Measurements from ENCODE around the gene SORCS2.

Gene SORCS2

DNA sequence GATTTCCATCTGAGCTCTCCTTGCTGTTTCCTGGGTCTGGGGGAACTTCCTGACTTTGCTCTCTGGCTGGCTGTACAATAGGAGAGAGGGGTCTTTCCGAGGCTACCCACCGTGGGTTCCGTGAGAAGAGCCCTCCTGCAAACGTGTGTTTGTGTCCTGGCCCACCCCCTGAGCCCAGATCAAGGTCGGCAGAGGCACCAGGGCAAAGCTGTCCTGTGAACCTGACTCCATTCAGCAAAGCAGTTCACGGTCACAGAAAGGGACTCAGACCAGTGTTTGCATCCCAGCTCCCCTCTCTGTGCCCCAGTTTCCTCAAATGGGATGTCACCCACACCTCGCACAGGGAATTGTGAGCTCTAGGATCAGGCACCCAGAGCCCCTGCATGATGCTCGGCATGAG lies 339.7 kb downstream of the SORCS2 start:
- no peak overlapping the region for H3K4me3 ChIP-seq (ENCODE audit: low read depth, low read length)
- no peak for DNase-seq (ENCODE audit: low read depth)
- TF ChIP-seq MYC (IDR thresholded peaks at IDR 0.05; ENCODE audit: low read depth, low read length) (no peak), CTCF (IDR thresholded peaks at IDR 0.05; ENCODE audit: low read depth, low read length) (no peak), POLR2A (IDR thresholded peaks at IDR 0.05; ENCODE audit: extremely low read depth, insufficient read length) (no peak), MAX (IDR thresholded peaks at IDR 0.05; ENCODE audit: low read depth, low read length) (no peak)

DNA sequence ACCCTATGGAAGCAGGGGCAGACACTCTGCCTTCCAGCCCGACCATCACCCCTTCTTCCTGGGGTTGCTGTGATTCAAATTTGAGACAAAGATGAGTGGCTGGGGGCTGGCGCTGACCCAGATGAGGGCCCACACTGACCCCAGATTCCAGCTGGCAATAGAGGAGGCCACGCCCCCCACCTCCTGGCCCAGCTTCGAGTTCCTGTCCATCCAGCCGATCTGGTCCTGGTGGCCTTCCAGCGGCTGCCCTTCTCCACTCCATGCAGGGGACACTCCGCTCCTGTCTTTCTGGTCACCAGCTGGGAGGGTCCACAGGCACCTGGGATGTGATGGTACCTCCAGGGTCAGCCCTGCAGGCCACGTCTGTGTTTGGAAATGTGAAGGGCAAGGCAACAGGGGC lies 340.9 kb downstream of the SORCS2 start:
- no peak overlapping the region for H3K4me3 ChIP-seq (ENCODE audit: low read depth, low read length)
- no peak for DNase-seq (ENCODE audit: low read depth)

GRCh38 chr4:7535094-7535493 lies 342.8 kb downstream of the SORCS2 start:
- DNase-seq (ENCODE audit: low read depth) = no peak
- H3K4me3 ChIP-seq (ENCODE audit: low read depth, low read length) = no peak overlapping the region
- TF ChIP-seq MAX (IDR thresholded peaks at IDR 0.05; ENCODE audit: low read depth, low read length) (no peak), POLR2A (IDR thresholded peaks at IDR 0.05; ENCODE audit: extremely low read depth, insufficient read length) (no peak), MYC (IDR thresholded peaks at IDR 0.05; ENCODE audit: low read depth, low read length) (no peak), CTCF (IDR thresholded peaks at IDR 0.05; ENCODE audit: low read depth, low read length) (no peak)

More for the DNA sequence above, 340.9 kb downstream of the SORCS2 start:
- TF ChIP-seq CTCF (IDR thresholded peaks at IDR 0.05; ENCODE audit: low read depth, low read length) (no peak), MYC (IDR thresholded peaks at IDR 0.05; ENCODE audit: low read depth, low read length) (no peak), POLR2A (IDR thresholded peaks at IDR 0.05; ENCODE audit: extremely low read depth, insufficient read length) (no peak), MAX (IDR thresholded peaks at IDR 0.05; ENCODE audit: low read depth, low read length) (no peak)

GRCh38 chr4:7535619-7536018 lies 343.3 kb downstream of the SORCS2 start:
- no peak for TF ChIP-seq MAX (IDR thresholded peaks at IDR 0.05; ENCODE audit: low read depth, low read length)
- no peak for TF ChIP-seq CTCF (IDR thresholded peaks at IDR 0.05; ENCODE audit: low read depth, low read length)
- TF ChIP-seq MYC (IDR thresholded peaks at IDR 0.05; ENCODE audit: low read depth, low read length) = no peak
- no peak for TF ChIP-seq POLR2A (IDR thresholded peaks at IDR 0.05; ENCODE audit: extremely low read depth, insufficient read length)
- H3K4me3 ChIP-seq (ENCODE audit: low read depth, low read length) = no peak overlapping the region
- DNase-seq (ENCODE audit: low read depth) = no peak

DNA sequence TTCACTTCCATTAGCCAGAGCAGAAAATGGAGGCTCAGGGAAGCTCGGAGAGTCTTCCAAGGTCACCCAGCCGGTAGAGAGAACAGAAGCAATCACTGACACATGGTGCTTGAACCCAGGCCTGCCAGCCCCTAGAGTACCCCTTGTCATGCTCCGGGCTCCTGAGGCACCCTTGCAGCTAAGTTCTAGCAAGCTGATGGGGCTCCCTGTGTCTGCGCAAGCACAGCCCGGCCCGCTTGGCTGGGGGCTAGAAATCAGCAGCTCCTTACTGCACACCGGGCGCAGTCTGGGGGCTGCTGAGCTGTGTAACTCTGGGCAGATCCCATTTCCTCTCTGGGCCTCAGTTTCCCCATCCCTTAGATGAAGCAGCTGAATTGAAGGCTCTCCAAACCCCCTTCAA lies 344.5 kb downstream of the SORCS2 start:
- DNase-seq (ENCODE audit: low read depth) = no peak
- no peak overlapping the region for H3K4me3 ChIP-seq (ENCODE audit: low read depth, low read length)
- TF ChIP-seq MYC (IDR thresholded peaks at IDR 0.05; ENCODE audit: low read depth, low read length) (no peak), CTCF (IDR thresholded peaks at IDR 0.05; ENCODE audit: low read depth, low read length) (no peak), POLR2A (IDR thresholded peaks at IDR 0.05; ENCODE audit: extremely low read depth, insufficient read length) (no peak), MAX (IDR thresholded peaks at IDR 0.05; ENCODE audit: low read depth, low read length) (no peak)
